ENCODE measurements around the gene STOM.

- no peak for TF ChIP-seq POLR2A (IDR thresholded peaks at IDR 0.05)
- TF ChIP-seq CTCF (IDR thresholded peaks at IDR 0.05) = no peak
Measured at GRCh38 chr9:121301881-121302286, 68.2 kb downstream of the STOM start.

All from testis (tissue), 2 donors.